ENCODE results near the gene IRGC. TPM values are rescaled to one million over a fixed set of nuclear protein-coding genes. Genes with fewer than 3 reads are reported as not detected.
A peak's percentile ranks its signal among the peaks of the same experiment; 100 is the strongest.

The IRGC gene
- total and polyA plus RNA-seq, 9 of the 15 experiments (the other 6 are each of a cell fraction or from before 2014, with no cell fraction given), result not detected

DNA sequence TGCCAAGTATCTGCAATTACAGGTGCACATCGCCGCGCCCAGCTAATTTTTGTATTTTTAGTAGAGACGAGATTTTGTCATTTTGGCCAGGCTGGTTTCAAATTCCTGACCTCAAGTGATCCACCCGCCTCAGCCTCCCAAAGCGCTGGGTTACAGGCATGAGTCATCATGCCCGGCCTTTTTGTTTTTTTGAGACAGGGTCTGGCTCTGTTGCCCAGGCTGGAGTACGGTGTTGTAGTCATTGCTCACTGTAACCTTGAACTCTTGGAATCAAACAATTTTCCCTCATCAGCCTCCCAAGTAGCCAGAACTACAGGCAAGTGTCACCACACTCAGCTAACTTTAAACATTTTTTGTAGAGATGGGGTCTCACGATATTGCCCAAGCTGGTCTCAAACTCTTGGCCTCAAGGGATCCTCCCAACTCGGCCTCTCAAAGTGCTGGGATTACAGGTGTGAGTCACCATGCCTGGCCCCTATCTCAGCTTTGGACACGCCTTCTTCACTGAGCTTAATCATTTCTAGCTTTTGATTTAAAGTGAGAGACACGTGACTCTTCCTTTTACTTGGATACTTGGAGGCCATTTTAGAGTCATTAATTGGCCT is 4.0 kb upstream of the IRGC start:
- Histone ChIP-seq H3K79me2 (ENCODE audit: control insufficient read depth, insufficient read depth, low read length) (no peaks in the 10 kb centered on the region), H3K4me3 (no peak overlapping the region), H3K4me1 (replicated peaks in 1 of 2; ENCODE audit: control insufficient read depth in 2 of 2, insufficient read depth in 2 of 2, low read length in 2 of 2) (peaks cover 0 to 5% of the 10 kb centered on the region in 2 experiments; a peak in 1 of 5 replicates), H3K36me3 (ENCODE audit: control insufficient read depth, insufficient read depth, low read length) (no peaks in the 10 kb centered on the region), H4K20me1 (replicated peaks; ENCODE audit: control insufficient read depth, insufficient read depth, low read length) (no peaks in the 10 kb centered on the region), H3K9ac (ENCODE audit: insufficient read depth in 1 of 2, low read depth in 2 of 2, low read length in 2 of 2) (no peak overlapping the region), H3K27me3 (ENCODE audit: control insufficient read depth in 2 of 2, insufficient read depth in 2 of 2, low read length in 2 of 2) (peaks cover 3 to 15% of the 10 kb centered on the region in 2 experiments; a peak in 2 of 5 replicates), H3K9me3 (replicated peaks; ENCODE audit: control insufficient read depth, insufficient read depth, low read depth, low read length) (no peaks in the 10 kb centered on the region), H2AFZ (ENCODE audit: low read depth, low read length) (no peak overlapping the region), H3K9me1 (ENCODE audit: control insufficient read depth, insufficient read depth, low read length) (no peaks in the 10 kb centered on the region), H3K4me2 (ENCODE audit: insufficient read depth, low read length) (no peak overlapping the region), H3K27ac (ENCODE audit: extremely low read depth, low read depth, low read length) (no peak overlapping the region)
- in situ Hi-C loops (cut with MboI), result no loop called here
- intact Hi-C loops (cut with micrococcal nuclease), result no loop called here
- 10% methylated on average over 12 of the region's 12 CpGs for WGBS (ENCODE audit: insufficient coverage, low coverage, missing lambda C conversion rate)
- peak; percentile 39; the same call in 1 of the 3 replicates for ATAC-seq
- ChIA-PET POLR2A (no interaction called here), CTCF (ENCODE audit: low intra/inter-chr PET ratio) (no interaction called here)
- BruUV-seq (replicated peaks), result no TSS peak
- peak; percentile 23 for FAIRE-seq
- DNase-seq (ENCODE audit: extremely low read depth in 1 of 4, low spot score in 3 of 4), result no peak
- TF ChIP-seq TSHZ1 (CRISPR knock-in tag; IDR thresholded peaks at IDR 0.05), result no peak
- TF ChIP-seq ARID1B (IDR thresholded peaks at IDR 0.05), result 0 out of 2 replicates have a peak, but pooled peaks have one; percentile 11
- no peak for TF ChIP-seq SIRT6 (IDR thresholded peaks at IDR 0.05; ENCODE audit: low read depth, low read length)
- TF ChIP-seq POLR2AphosphoS2 (IDR thresholded peaks at IDR 0.05; ENCODE audit: low read length), result no peak
- no peak for TF ChIP-seq YBX1 (IDR thresholded peaks at IDR 0.05)
- no peak for TF ChIP-seq KLF1 (tag; IDR thresholded peaks at IDR 0.05)
- no peak for TF ChIP-seq POLR2A (conservative IDR thresholded peaks at IDR 0.05)
- no peak for TF ChIP-seq HDAC2 (IDR thresholded peaks at IDR 0.05)
- no peak for TF ChIP-seq SMARCB1 (IDR thresholded peaks at IDR 0.05; ENCODE audit: insufficient read length, low read depth)
- 0 out of 2 replicates have a peak, but pooled peaks have one; percentile 32 for TF ChIP-seq ZNF384 (IDR thresholded peaks at IDR 0.05; ENCODE audit: low read depth, low read length)
- TF ChIP-seq NCOA1 (IDR thresholded peaks at IDR 0.05; ENCODE audit: low read depth), result no peak
- TF ChIP-seq, protein P1, sequence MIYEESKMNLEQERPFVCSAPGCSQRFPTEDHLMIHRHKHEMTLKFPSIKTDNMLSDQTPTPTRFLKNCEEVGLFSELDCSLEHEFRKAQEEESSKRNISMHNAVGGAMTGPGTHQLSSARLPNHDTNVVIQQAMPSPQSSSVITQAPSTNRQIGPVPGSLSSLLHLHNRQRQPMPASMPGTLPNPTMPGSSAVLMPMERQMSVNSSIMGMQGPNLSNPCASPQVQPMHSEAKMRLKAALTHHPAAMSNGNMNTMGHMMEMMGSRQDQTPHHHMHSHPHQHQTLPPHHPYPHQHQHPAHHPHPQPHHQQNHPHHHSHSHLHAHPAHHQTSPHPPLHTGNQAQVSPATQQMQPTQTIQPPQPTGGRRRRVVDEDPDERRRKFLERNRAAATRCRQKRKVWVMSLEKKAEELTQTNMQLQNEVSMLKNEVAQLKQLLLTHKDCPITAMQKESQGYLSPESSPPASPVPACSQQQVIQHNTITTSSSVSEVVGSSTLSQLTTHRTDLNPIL (CRISPR knock-in tag; IDR thresholded peaks at IDR 0.05), result no peak
- TF ChIP-seq ZNF444 (CRISPR knock-in tag; IDR thresholded peaks at IDR 0.05), result no peak
- peak; percentile 87 for TF ChIP-seq FOSL1 (tag; conservative IDR thresholded peaks at IDR 0.05)
- TF ChIP-seq, protein P2, sequence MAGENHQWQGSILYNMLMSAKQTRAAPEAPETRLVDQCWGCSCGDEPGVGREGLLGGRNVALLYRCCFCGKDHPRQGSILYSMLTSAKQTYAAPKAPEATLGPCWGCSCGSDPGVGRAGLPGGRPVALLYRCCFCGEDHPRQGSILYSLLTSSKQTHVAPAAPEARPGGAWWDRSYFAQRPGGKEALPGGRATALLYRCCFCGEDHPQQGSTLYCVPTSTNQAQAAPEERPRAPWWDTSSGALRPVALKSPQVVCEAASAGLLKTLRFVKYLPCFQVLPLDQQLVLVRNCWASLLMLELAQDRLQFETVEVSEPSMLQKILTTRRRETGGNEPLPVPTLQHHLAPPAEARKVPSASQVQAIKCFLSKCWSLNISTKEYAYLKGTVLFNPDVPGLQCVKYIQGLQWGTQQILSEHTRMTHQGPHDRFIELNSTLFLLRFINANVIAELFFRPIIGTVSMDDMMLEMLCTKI (IDR thresholded peaks at IDR 0.05; ENCODE audit: partially characterized antibody), result no peak
- TF ChIP-seq ZNF197 (CRISPR knock-in tag; IDR thresholded peaks at IDR 0.05; ENCODE audit: low read depth), result no peak
- no peak for TF ChIP-seq CHD1 (IDR thresholded peaks at IDR 0.05; ENCODE audit: low read length)
- TF ChIP-seq, protein P3, sequence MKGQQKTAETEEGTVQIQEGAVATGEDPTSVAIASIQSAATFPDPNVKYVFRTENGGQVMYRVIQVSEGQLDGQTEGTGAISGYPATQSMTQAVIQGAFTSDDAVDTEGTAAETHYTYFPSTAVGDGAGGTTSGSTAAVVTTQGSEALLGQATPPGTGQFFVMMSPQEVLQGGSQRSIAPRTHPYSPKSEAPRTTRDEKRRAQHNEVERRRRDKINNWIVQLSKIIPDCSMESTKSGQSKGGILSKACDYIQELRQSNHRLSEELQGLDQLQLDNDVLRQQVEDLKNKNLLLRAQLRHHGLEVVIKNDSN (CRISPR knock-in tag; IDR thresholded peaks at IDR 0.05), result peak; percentile 29; the same call in 1 of the 2 replicates

All from K562 (cell line).